LNCaP clone FGC (cell line): Measurements from ENCODE around the gene PRRG4.
"Not testable (repeated sequence)": the region's sequence is repeated elsewhere in the genome, so short reads cannot be mapped to it uniquely, and the experiment has no call there.

Experiments used
- DNase-seq: peaks from one replicate; pipeline ENCODE4 v3.0.0-alpha.2; 2011; ENCODE audit warnings: low read depth
- H3K4me3 ChIP-seq: 2 replicates; pipeline ENCODE4 v1.5.1; 2011; ENCODE audit warnings: mild to moderate bottlenecking, low read depth, low read length, control low read depth
- TF ChIP-seq, protein P1 (sequence below): IDR thresholded peaks from 2 replicates; pipeline ENCODE4 v1.5.1; 2012; ENCODE audit warnings: mild to moderate bottlenecking; ENCODE audit not compliant: control insufficient read depth, insufficient read depth; ENCODE audit errors: extremely low read depth

Gene PRRG4

DNA sequence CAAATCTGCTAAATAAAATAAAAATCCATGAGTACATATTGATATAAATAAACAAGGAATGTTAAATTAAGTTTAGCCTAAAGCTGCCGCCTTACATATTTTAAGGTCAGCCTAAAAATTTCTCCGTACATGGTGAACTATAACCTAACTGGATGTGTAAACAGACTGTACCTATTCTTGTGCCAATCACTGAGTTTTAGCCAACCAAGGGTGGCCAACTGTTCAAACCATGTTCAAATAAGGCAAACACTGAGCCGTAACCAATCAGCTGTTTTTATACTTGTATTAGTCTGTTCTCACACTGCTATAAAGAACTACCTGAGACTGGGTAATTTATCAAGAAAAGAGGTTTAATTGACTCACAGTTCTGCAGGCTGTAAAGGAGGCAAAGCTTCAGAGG is 54.3 kb downstream of the PRRG4 start:
- TF ChIP-seq, protein P1, sequence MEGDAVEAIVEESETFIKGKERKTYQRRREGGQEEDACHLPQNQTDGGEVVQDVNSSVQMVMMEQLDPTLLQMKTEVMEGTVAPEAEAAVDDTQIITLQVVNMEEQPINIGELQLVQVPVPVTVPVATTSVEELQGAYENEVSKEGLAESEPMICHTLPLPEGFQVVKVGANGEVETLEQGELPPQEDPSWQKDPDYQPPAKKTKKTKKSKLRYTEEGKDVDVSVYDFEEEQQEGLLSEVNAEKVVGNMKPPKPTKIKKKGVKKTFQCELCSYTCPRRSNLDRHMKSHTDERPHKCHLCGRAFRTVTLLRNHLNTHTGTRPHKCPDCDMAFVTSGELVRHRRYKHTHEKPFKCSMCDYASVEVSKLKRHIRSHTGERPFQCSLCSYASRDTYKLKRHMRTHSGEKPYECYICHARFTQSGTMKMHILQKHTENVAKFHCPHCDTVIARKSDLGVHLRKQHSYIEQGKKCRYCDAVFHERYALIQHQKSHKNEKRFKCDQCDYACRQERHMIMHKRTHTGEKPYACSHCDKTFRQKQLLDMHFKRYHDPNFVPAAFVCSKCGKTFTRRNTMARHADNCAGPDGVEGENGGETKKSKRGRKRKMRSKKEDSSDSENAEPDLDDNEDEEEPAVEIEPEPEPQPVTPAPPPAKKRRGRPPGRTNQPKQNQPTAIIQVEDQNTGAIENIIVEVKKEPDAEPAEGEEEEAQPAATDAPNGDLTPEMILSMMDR: no peak
- DNase-seq: no peak
- no peak overlapping the region for H3K4me3 ChIP-seq

DNA sequence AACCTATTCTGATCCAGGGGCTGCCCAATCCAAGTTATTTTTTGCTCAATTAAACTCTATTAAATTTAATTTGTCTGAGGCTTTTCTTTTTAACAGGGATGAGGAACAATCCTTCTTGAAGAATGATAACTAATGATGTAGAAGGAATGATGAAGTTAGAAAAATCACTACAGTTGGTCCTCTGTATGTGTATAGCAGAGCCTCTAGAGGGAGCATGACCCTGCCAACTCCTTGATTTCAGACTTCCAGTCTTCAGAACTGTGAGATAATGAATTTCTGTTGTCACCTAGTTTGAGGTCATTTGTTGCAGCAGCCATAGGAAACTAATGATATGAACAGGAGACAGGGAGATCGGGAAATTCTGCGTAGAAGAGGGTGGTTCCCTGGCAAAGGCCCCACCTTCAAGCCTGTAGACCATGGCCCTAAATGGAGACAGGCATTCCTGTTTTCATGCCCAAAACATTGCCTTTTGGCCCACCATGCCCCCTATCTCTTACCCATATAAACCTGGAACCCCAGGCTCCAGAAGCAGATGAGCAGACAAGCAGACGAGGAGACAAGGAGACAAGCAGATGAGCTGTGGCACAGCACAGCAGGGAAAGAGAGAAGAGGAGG is 55.1 kb downstream of the PRRG4 start:
- DNase-seq: no peak
- H3K4me3 ChIP-seq: no peak overlapping the region
- TF ChIP-seq, protein P1: peak; percentile 34

DNA sequence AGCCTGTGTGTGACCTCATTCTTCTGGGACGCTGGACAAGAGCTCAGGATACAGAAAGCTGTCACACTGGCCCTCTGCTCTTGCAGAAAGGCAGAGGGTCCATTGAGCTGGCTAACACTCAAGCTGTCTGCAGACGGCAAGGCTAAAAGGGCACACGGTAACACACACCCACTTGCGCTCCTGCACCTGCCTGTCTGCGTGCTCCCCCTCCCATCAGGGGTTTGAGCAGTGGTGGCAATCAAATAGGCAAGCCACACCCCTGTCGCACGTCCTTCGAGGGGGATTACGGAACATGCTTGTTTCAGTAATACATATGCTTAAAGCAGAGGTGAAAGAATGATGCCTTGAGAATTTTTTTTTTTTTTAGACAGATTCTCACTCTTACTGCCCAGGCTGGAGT is 55.8 kb downstream of the PRRG4 start:
- DNase-seq: no peak
- H3K4me3 ChIP-seq: no peak overlapping the region
- TF ChIP-seq, protein P1: no peak

DNA sequence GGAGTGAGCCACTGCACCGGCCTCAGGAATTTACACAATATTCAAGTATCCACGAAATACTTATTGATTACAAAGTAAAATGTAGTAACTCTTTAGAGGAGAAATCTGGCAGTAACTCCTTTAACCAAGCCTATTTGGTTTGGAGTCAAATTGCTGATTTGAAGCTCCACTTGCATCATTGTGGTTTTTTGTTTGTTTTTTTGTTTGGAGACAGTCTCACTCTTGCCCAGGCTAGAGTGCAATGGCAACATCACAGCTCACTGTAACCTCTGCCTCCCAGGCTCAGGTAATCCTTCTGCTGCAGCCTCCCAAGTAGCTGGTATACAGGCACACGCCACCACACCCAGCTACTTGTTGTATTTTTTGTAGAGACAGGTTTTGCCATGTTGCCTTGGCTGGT is 56.5 kb downstream of the PRRG4 start:
- no peak overlapping the region for H3K4me3 ChIP-seq

DNA sequence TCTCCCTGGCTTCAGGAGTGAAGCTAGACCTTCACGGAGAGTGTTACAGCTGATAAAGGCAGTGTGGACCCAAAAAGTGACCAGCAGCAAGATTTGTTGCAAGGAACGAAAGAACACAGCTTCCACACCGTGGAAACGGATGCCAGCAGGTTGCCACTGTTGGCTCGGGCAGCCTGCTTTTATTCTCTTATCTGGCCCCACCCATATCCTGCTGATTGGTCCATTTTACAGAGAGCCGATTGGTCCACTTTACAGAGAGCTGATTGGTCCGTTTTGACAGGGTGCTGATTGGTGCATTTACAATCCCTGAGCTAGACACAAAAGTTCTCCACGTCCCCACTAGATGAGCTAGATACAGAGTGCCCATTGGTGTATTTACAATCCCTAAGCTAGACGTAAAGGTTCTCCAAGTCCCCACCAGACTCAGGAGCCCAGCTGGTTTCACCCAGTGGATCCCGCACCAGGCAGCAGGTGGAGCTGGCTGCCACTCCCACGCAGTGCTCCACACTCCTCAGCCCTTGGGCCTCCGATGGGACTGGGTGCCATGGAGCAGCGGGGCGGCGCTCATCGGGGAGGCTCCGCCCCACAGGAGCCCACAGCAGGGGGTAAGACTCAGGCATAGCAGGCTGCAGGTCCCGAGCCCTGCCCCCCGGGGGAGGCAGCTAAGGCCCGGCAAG is 58.1 kb downstream of the PRRG4 start:
- not testable (repeated sequence) for DNase-seq, H3K4me3 ChIP-seq

More for the DNA sequence above, 56.5 kb downstream of the PRRG4 start:
- no peak for DNase-seq
- TF ChIP-seq, protein P1: no peak

DNA sequence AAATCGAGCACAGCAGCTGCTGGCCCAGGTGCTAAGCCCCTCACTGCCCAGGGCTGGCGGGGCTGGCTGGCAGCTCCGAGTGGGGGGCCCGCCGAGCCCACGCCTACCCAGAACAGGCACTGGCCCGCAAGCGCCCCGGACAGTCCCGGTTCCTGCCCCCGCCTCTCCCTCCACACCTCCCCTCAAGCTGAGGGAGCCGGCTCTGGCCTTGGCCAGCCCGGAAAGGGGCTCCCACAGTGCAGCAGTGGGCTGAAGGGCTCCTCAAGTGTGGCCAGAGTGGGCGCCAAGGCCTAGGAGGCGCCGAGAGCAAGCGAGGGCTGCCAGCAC is 58.6 kb downstream of the PRRG4 start:
- DNase-seq, H3K4me3 ChIP-seq: not testable (repeated sequence)

DNA sequence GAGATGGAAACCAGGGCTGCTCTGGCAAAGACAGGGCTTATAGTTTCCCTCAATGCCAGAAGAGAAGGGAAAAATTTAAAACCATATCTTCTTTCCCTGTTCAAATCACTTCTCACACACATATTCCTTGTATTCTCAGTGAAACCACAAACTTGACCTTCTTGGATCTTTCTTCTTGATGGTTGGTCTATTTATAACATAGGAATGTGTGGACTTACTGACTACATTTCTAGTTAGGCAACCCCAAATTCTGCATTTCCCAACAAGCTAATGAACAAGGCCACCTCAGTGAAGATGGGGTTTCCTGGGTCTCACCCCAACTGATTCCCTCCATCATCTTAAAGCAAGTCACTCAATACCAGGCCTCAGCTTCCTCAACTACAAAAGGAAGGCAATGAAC is 59.1 kb downstream of the PRRG4 start:
- no peak for DNase-seq
- TF ChIP-seq, protein P1: no peak
- no peak overlapping the region for H3K4me3 ChIP-seq
